H9 (cell line): ENCODE measurements around the gene GNE. TPM values are rescaled to one million over a fixed set of nuclear protein-coding genes. Genes with fewer than 3 reads are reported as not detected.

Experiments
- DNase-seq: peaks from one replicate; pipeline ENCODE4 v3.0.0-alpha.2; 2017
- H2AFZ ChIP-seq: one replicate; pipeline ENCODE4 v1.6.1; 2013; ENCODE audit warnings: mild to moderate bottlenecking, low read length, control low read depth, moderate library complexity
- H2AK5ac ChIP-seq: 2 replicates; pipeline ENCODE4 v1.6.1; 2013; ENCODE audit warnings: low read length, control low read depth, mixed read lengths; ENCODE audit not compliant: insufficient read length
- H2BK120ac ChIP-seq: one replicate; pipeline ENCODE4 v1.6.1; 2013; ENCODE audit warnings: low read depth, mild to moderate bottlenecking, low read length, control low read depth, inconsistent platforms; ENCODE audit not compliant: poor library complexity, severe bottlenecking
- H2BK12ac ChIP-seq: 2 replicates; pipeline ENCODE4 v1.6.1; 2013; ENCODE audit warnings: low read length, control low read depth, mixed read lengths, low read depth; ENCODE audit not compliant: insufficient read length
- H2BK15ac ChIP-seq: 2 replicates; pipeline ENCODE4 v1.6.1; 2013; ENCODE audit warnings: low read depth, low read length, control low read depth
- H2BK20ac ChIP-seq: one replicate; pipeline ENCODE4 v1.6.1; 2013; ENCODE audit warnings: low read depth, mild to moderate bottlenecking, low read length, control low read depth, inconsistent platforms; ENCODE audit not compliant: poor library complexity, severe bottlenecking
- H2BK5ac ChIP-seq: 2 replicates; pipeline ENCODE4 v1.6.1; 2013; ENCODE audit warnings: low read length, control low read depth, mixed read lengths; ENCODE audit not compliant: insufficient read length
- H3K14ac ChIP-seq: 2 replicates; pipeline ENCODE4 v1.6.1; 2013; ENCODE audit warnings: low read length, control low read depth; ENCODE audit not compliant: insufficient read depth
- H3K18ac ChIP-seq: 2 replicates; pipeline ENCODE4 v1.6.1; 2013; ENCODE audit warnings: low read depth, mild to moderate bottlenecking, mixed read lengths, low read length, control low read depth; ENCODE audit not compliant: insufficient read length
- H3K23ac ChIP-seq: 2 replicates; pipeline ENCODE4 v1.6.1; 2013; ENCODE audit warnings: low read length, control low read depth, mixed read lengths, low read depth; ENCODE audit not compliant: insufficient read length
- H3K23me2 ChIP-seq: 2 replicates; pipeline ENCODE4 v1.6.1; 2013; ENCODE audit warnings: low read depth, mild to moderate bottlenecking, mixed read lengths, low read length, control low read depth; ENCODE audit not compliant: insufficient read length, poor library complexity, severe bottlenecking
- H3K27ac ChIP-seq: 2 replicates; pipeline ENCODE4 v1.5.1; 2013; ENCODE audit warnings: low read length, control low read depth, mixed read lengths, low read depth; ENCODE audit not compliant: insufficient read length
- H3K27me3 ChIP-seq: 2 replicates; pipeline ENCODE4 v1.6.1; 2013; ENCODE audit warnings: low read length, control low read depth, inconsistent platforms; ENCODE audit not compliant: insufficient read depth
- H3K4ac ChIP-seq: 2 replicates; pipeline ENCODE4 v1.6.1; 2013; ENCODE audit warnings: low read depth, mild to moderate bottlenecking, control low read depth, inconsistent platforms, low read length, moderate library complexity
- H3K4me1 ChIP-seq: 2 replicates; pipeline ENCODE4 v1.6.1; 2013; ENCODE audit warnings: low read length, control low read depth, inconsistent platforms; ENCODE audit not compliant: insufficient read depth
- H3K4me2 ChIP-seq: 2 replicates; pipeline ENCODE4 v1.6.1; 2013; ENCODE audit warnings: low read length, control low read depth, mixed read lengths; ENCODE audit not compliant: insufficient read length, insufficient read depth
- H3K56ac ChIP-seq: 2 replicates; pipeline ENCODE4 v1.6.1; 2013; ENCODE audit warnings: low read depth, mild to moderate bottlenecking, mixed read lengths, low read length, control low read depth; ENCODE audit not compliant: insufficient read length
- H3K79me1 ChIP-seq: 2 replicates; pipeline ENCODE4 v1.6.1; 2013; ENCODE audit warnings: low read depth, mild to moderate bottlenecking, moderate library complexity, low read length, control low read depth, inconsistent platforms; ENCODE audit not compliant: insufficient read depth, poor library complexity, severe bottlenecking
- H3K79me2 ChIP-seq: 2 replicates; pipeline ENCODE4 v1.6.1; 2013; ENCODE audit warnings: low read length, control low read depth, inconsistent platforms; ENCODE audit not compliant: insufficient read depth
- H3K9ac ChIP-seq: 2 replicates; pipeline ENCODE4 v1.6.1; 2013; ENCODE audit warnings: low read length, control low read depth, mixed read lengths; ENCODE audit not compliant: insufficient read length; ENCODE audit errors: extremely low read depth
- H3K9me3 ChIP-seq: one replicate; pipeline ENCODE4 v1.6.1; 2013; ENCODE audit warnings: low read depth, low read length, inconsistent platforms; ENCODE audit not compliant: control insufficient read depth
- H3T11ph ChIP-seq: one replicate; pipeline ENCODE4 v1.6.1; 2013; ENCODE audit warnings: mild to moderate bottlenecking, low read length, control low read depth, inconsistent platforms
- H4K20me1 ChIP-seq: one replicate; pipeline ENCODE4 v1.6.1; 2013; ENCODE audit not compliant: control insufficient read depth, insufficient read length, insufficient read depth
- H4K5ac ChIP-seq: 2 replicates; pipeline ENCODE4 v1.6.1; 2013; ENCODE audit warnings: low read depth, mild to moderate bottlenecking, mixed read lengths, low read length, control low read depth; ENCODE audit not compliant: insufficient read length
- H4K8ac ChIP-seq: replicated peaks from 2 replicates; pipeline ENCODE4 v1.6.1; 2013; ENCODE audit warnings: low read length, control low read depth, mixed read lengths, low read depth; ENCODE audit not compliant: insufficient read length
- H4K91ac ChIP-seq: 2 replicates; pipeline ENCODE4 v1.6.1; 2013; ENCODE audit warnings: low read depth, mild to moderate bottlenecking, moderate library complexity, mixed read lengths, low read length, control low read depth; ENCODE audit not compliant: insufficient read length
- H3K27ac Mint-ChIP-seq, 3 experiments: 2 replicates in 2 of 3; 3 replicates in 1 of 3; pipeline ENCODE4 v1.8.0; 2020 to 2021; ENCODE audit warnings: mixed read lengths in 3 of 3, mild to moderate bottlenecking in 1 of 3, moderate library complexity in 1 of 3
- H3K27me3 Mint-ChIP-seq: 2 replicates; pipeline ENCODE4 v1.8.0; 2021; ENCODE audit warnings: low read depth, mild to moderate bottlenecking, moderate library complexity, mixed read lengths
- H3K36me3 Mint-ChIP-seq, 3 experiments: 2 replicates in 2 of 3; 3 replicates in 1 of 3; pipeline ENCODE4 v1.8.0; 2020 to 2021; ENCODE audit warnings: low read depth in 3 of 3, mixed read lengths in 3 of 3; ENCODE audit not compliant: insufficient read depth in 1 of 3
- H3K4me1 Mint-ChIP-seq, 2 experiments: 2 replicates each; pipeline ENCODE4 v1.8.0; 2020; ENCODE audit warnings: mixed read lengths in 2 of 2
- H3K4me3 Mint-ChIP-seq, 2 experiments: 2 replicates in 1 of 2; 3 replicates in 1 of 2; pipeline ENCODE4 v1.8.0; 2020 to 2021; ENCODE audit warnings: mild to moderate bottlenecking in 2 of 2, mixed read lengths in 2 of 2, moderate library complexity in 1 of 2
- H3K9me3 Mint-ChIP-seq, 2 experiments: 2 replicates in 1 of 2; 3 replicates in 1 of 2; pipeline ENCODE4 v1.8.0; 2020; ENCODE audit warnings: mild to moderate bottlenecking in 2 of 2, mixed read lengths in 2 of 2, moderate library complexity in 1 of 2
- WGBS: extraction: QIAGEN DNeasy Blood & Tissue Kit; methylation state at CpG from one replicate; pipeline ENCODE4 v1.1.7; 2013; ENCODE audit warnings: missing lambda C conversion rate, low lambda C conversion rate, mixed read lengths; ENCODE audit not compliant: insufficient read length; ENCODE audit errors: extremely low coverage; 5-methylcytosine and 5-hydroxymethylcytosine counted together
- total RNA-seq: library from RNA; stranded (reverse); gene quantifications from 2 replicates; pipeline ENCODE4 v1.2.1, GENCODE V29; 2021
- TF ChIP-seq, protein P1 (sequence below): fragments of 200-600 bp; sonication (generic); conservative IDR thresholded peaks from 3 replicates; pipeline ENCODE4 v1.8.0; 2021; ENCODE audit warnings: antibody characterized with exemption, mild to moderate bottlenecking

Gene GNE
- total RNA-seq, 1 experiment from 2014 or later, result 6.3 TPM

DNA sequence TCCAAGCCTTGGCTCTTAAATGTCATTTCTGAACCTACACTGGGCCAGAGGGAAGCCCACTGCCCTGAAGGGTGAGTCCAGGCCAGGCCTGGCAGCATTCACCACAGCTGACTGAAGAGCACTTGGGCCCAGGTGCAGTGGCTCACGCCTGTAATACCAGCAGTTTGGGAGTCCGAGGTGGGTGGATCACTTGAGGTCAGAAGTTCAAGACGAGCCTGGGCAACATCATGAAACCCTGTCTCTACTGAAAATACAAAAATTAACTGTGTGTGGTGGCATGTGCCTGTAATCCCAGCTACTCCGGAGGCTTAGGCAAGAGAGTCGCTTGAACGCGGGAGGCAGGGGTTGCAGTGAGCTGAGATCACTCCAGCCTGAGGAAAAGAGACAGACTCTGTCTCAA lies 84.0 kb downstream of the GNE start:
- no peak overlapping the region for H2BK120ac ChIP-seq
- no peak for DNase-seq
- H3K27me3 ChIP-seq, result no peaks in the 10 kb centered on the region
- no CpG with 5 or more reads among the region's 7 CpGs for WGBS
- peaks cover 4 to 5% of the 10 kb centered on the region in 2 experiments; a peak in 3 of 4 replicates for H3K4me1 Mint-ChIP-seq
- H3K79me1 ChIP-seq, result no peaks in the 10 kb centered on the region
- H2BK5ac ChIP-seq, result no peak overlapping the region
- no peaks in the 10 kb centered on the region for H3K23me2 ChIP-seq
- no peaks in the 10 kb centered on the region for H4K20me1 ChIP-seq
- no peaks in the 10 kb centered on the region for H3K4me1 ChIP-seq
- H3T11ph ChIP-seq, result no peak overlapping the region
- no peak overlapping the region for H3K27ac Mint-ChIP-seq
- no peaks in the 10 kb centered on the region; a peak in 1 of 7 replicates for H3K36me3 Mint-ChIP-seq
- no peak overlapping the region for H2BK20ac ChIP-seq
- H3K18ac ChIP-seq, result no peak overlapping the region
- H2BK15ac ChIP-seq, result no peak overlapping the region
- H3K23ac ChIP-seq, result no peak overlapping the region
- no peaks in the 10 kb centered on the region for H3K79me2 ChIP-seq
- H2BK12ac ChIP-seq, result no peak overlapping the region
- no peak overlapping the region for H3K14ac ChIP-seq
- H4K5ac ChIP-seq, result no peak overlapping the region
- H3K9ac ChIP-seq, result no peak overlapping the region
- H3K56ac ChIP-seq, result no peak overlapping the region
- H3K4ac ChIP-seq, result no peak overlapping the region
- no peak overlapping the region for H2AFZ ChIP-seq
- H3K4me2 ChIP-seq, result no peak overlapping the region
- TF ChIP-seq, protein P1, sequence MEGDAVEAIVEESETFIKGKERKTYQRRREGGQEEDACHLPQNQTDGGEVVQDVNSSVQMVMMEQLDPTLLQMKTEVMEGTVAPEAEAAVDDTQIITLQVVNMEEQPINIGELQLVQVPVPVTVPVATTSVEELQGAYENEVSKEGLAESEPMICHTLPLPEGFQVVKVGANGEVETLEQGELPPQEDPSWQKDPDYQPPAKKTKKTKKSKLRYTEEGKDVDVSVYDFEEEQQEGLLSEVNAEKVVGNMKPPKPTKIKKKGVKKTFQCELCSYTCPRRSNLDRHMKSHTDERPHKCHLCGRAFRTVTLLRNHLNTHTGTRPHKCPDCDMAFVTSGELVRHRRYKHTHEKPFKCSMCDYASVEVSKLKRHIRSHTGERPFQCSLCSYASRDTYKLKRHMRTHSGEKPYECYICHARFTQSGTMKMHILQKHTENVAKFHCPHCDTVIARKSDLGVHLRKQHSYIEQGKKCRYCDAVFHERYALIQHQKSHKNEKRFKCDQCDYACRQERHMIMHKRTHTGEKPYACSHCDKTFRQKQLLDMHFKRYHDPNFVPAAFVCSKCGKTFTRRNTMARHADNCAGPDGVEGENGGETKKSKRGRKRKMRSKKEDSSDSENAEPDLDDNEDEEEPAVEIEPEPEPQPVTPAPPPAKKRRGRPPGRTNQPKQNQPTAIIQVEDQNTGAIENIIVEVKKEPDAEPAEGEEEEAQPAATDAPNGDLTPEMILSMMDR, result no peak
- no peak overlapping the region for H3K4me3 Mint-ChIP-seq
- H4K8ac ChIP-seq, result no peak overlapping the region
- no peak overlapping the region for H3K27ac ChIP-seq
- H2AK5ac ChIP-seq, result no peak overlapping the region
- no peak overlapping the region for H4K91ac ChIP-seq
- peaks cover 15% of the 10 kb centered on the region for H3K27me3 Mint-ChIP-seq
- peaks cover 3 to 4% of the 10 kb centered on the region in 2 experiments; a peak in 3 of 5 replicates for H3K9me3 Mint-ChIP-seq
- no peaks in the 10 kb centered on the region for H3K9me3 ChIP-seq
